Measurements from ENCODE around the gene SYNE1.

SYNE1 gene

GRCh38 chr6:152232501-152233151 lies 404.5 kb downstream of the SYNE1 start:
- DNase-seq (ENCODE audit: low read depth): no peak

GRCh38 chr6:152229330-152229729 lies 407.8 kb downstream of the SYNE1 start:
- DNase-seq (ENCODE audit: low read depth): no peak

- DNase-seq (ENCODE audit: low read depth): no peak
Measured at GRCh38 chr6:152226119-152226518, 411.0 kb downstream of the SYNE1 start.

- no peak for DNase-seq (ENCODE audit: low read depth)
Measured at GRCh38 chr6:152225241-152225934, 411.8 kb downstream of the SYNE1 start.

- no peak for DNase-seq (ENCODE audit: low read depth)
Measured at GRCh38 chr6:152223636-152224035, 413.5 kb downstream of the SYNE1 start.

- no peak for DNase-seq (ENCODE audit: low read depth)
Measured at GRCh38 chr6:152221806-152222628, 415.1 kb downstream of the SYNE1 start.

- DNase-seq (ENCODE audit: low read depth): no peak
Measured at GRCh38 chr6:152220786-152221185, 416.4 kb downstream of the SYNE1 start.

- no peak for DNase-seq (ENCODE audit: low read depth)
Measured at GRCh38 chr6:152218887-152219286, 418.3 kb downstream of the SYNE1 start.

GRCh38 chr6:152212437-152212836 lies 424.7 kb downstream of the SYNE1 start:
- no peak for DNase-seq (ENCODE audit: low read depth)

- DNase-seq (ENCODE audit: low read depth): no peak
Measured at GRCh38 chr6:152209211-152209610, 428.0 kb downstream of the SYNE1 start.

GRCh38 chr6:152207915-152208714 lies 429.0 kb downstream of the SYNE1 start:
- DNase-seq (ENCODE audit: low read depth): no peak

GRCh38 chr6:152206072-152206818 lies 430.9 kb downstream of the SYNE1 start:
- DNase-seq (ENCODE audit: low read depth): no peak

GRCh38 chr6:152204591-152204990 lies 432.6 kb downstream of the SYNE1 start:
- no peak for DNase-seq (ENCODE audit: low read depth)

GRCh38 chr6:152201120-152201519 lies 436.0 kb downstream of the SYNE1 start:
- DNase-seq (ENCODE audit: low read depth): no peak

GRCh38 chr6:152195896-152196295 lies 441.3 kb downstream of the SYNE1 start:
- no peak for DNase-seq (ENCODE audit: low read depth)

GRCh38 chr6:152189736-152190135 lies 447.4 kb downstream of the SYNE1 start:
- no peak for DNase-seq (ENCODE audit: low read depth)

GRCh38 chr6:152188011-152188410 lies 449.2 kb downstream of the SYNE1 start:
- no peak for DNase-seq (ENCODE audit: low read depth)

GRCh38 chr6:152186840-152187239 lies 450.3 kb downstream of the SYNE1 start:
- DNase-seq (ENCODE audit: low read depth): no peak

GRCh38 chr6:152184917-152185574 lies 452.1 kb downstream of the SYNE1 start:
- no peak for DNase-seq (ENCODE audit: low read depth)

- no peak for DNase-seq (ENCODE audit: low read depth)
Measured at GRCh38 chr6:152184573-152184916, 452.6 kb downstream of the SYNE1 start.

- no peak for DNase-seq (ENCODE audit: low read depth)
Measured at GRCh38 chr6:152180601-152181000, 456.6 kb downstream of the SYNE1 start.

All from stimulated activated CD4-positive, alpha-beta T cell treated with anti-CD3 and anti-CD28 coated beads, Interleukin-2, amount 100 ng/mL, for 4 hours (primary cell).